Stimulated activated CD4-positive, alpha-beta T cell treated with anti-CD3 and anti-CD28 coated beads, Interleukin-4, amount 100 ng/mL, for 1 hour (primary cell): ENCODE results near the gene TGM5.
"Not testable (repeated sequence)": the region's sequence is repeated elsewhere in the genome, so short reads cannot be mapped to it uniquely, and the experiment has no call there.

ENCODE experiments used
- DNase-seq: peaks from one replicate; pipeline ENCODE4 v3.0.0-alpha.2; 2020

TGM5 gene

DNA sequence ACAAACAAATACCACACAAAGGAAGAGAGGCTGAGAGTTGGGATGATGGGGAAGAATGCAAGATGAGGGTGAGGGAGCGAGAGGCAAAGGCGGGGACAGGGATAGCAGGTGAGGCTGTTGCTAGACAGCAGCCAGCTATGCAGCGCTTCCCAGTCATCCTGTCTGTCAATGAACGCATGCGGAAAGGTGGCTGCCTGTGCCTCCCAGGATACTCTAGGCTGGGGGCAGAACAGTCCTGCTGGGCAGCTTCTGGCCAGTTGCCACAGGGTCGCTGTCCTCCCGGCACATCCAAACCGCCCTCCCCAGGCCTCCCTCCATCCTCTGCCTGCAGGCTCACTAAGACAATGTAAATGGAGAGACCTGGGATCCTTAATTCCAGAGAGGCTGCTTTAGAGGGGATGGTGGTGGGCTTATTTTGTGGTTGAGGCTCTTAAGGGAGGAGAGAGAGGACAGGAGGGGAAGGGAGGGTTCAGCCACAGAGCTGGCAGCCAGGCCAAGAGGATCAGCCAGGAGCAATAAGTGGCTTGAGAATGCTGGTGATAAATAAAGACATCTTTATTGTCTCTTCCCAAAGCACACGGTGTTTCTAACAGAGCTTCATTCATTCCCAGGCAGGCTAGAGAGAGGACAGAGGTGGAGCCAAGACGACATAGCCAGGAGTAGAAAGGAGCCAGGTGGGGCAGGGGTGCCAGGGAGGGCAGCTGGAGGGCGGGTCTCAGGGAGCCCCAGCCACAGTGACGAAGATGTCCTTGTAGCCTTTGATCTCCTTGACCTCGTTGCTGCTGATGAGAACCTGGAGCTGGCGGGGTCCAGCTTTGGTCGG lies 9.2 kb upstream of the TGM5 start:
- no peak for DNase-seq

GRCh38 chr15:43274136-43274535 lies 7.4 kb upstream of the TGM5 start:
- no peak for DNase-seq

GRCh38 chr15:43273243-43273642 lies 6.5 kb upstream of the TGM5 start:
- DNase-seq, result no peak

DNA sequence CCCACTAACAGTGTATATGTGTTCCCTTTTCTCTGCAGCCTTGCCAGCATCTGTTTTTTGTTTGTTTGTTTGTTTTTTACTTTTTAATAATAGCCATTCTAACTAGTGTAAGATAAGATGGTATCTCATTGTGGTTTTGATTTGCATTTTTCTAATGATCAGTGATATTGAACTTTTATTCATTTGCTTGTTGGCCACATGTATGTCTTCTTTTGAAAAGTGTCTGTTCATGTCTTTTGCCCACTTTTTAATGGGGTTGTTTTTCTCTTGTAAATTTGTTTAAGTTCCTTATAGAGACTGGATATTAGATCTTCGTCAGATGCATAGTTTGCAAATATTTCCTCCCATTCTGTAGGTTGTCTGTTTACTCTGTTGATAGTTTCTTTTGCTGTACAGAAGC lies 5.2 kb upstream of the TGM5 start:
- DNase-seq, result not testable (repeated sequence)

DNA sequence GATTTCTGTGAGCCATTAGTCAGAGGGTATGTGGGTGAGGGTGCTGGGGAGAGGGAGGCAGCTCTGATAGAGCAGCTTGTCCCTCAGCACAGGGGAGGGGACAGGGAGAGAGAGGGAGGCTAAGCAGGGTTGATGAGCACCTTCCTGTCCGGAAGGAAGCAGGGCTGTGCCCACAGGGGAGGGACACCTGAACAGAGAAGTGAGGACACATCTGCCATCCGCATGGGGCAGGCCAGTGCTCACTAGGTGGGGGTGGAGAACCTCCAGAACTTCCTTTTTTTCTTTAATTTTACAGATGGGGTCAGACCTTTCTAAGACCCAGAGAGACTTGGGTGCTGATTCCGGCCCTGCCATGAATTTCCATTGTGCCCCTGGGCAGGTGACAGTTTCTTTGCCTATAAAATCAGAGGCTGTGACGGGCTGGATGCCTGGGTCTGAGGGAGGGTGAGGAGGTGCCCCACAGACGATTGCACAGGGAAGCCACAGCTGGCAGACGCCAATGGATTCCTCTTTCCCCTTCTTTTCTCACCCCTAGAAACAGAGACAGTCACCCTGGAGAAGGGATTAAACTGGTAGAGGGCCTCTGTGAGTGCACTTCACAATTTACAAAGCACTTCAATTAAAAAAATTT lies 4.1 kb upstream of the TGM5 start:
- DNase-seq, result no peak

DNA sequence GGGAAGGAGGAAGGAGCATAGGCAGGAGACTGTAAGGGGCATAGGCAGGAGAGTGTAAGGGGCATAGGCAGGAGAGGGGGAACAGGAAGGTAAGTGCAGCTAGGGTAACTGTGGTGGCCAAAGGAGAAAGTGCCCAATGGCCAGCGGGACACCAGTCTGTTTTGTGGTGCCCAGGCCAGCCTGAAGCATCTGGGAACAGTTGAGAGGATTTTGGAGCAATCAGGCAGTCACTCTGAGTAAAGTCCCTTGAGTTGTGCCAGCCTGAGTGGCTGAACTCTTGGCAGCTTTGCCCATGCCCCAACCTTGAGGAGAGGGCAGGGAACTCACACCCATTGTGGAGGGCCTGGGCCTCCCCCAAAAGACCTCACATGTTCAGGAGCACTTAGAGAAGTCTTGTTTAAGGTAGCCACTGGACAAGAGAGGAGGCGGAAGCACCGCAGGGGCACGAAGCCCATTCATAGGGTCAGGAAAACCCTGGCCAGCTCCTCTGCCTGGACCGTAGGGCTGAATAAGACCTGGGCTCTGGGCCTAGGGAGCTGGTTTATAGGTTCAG lies 3.5 kb upstream of the TGM5 start:
- DNase-seq, result no peak

DNA sequence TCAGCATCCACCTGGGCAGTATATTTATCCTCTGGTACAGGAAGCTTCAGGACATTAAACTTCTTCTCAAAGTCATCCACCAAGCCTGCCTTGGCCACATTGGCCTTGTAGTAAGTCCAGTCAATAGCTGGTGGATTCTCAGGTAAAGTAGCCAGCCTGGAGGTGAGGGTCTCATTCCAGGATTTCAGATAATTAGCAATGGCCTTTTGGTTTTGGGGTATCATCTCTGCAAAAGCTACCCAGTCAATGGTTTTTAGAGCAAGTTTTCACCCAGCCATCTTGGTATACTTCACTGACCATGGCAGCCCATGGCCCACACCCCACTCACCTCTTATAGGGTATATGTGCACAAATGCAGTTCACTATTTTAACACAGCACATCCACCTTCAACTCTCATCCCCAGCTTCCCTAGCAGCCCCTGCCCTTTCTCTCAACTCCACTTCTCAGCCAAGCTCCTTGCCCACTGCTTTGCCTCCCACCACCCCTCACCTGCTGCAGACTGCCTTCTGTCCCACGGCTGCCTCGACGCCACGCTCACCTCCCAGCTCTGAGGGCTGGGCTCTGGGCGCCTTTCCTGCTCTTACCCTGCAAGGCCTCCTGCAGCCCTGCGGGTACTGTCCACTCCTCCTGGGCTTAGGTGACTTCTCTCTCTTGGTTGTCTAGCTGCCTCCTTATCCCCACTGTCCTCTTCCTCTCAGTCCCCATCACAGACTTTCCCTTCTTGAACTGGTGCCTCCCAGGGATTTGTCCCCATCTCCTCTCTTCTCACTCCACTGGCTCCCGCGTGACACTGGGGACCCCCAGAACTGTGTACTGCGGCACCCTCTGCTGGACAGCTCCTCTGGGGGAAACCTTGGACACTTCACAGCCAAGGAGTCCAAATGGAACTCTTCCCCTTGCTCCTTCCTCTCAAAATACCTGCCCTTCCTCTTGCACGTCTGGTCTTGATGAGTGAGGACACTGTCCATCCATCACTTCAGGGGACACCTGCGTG lies 1.7 kb upstream of the TGM5 start:
- no peak for DNase-seq

- no peak for DNase-seq
Observed at GRCh38 chr15:43267439-43267838, 711 bp upstream of the TGM5 start.

- no peak for DNase-seq
Observed at GRCh38 chr15:43266386-43266785, 342 bp downstream of the TGM5 start.

- no peak for DNase-seq
Observed at GRCh38 chr15:43260011-43260615, 6.6 kb downstream of the TGM5 start.

DNA sequence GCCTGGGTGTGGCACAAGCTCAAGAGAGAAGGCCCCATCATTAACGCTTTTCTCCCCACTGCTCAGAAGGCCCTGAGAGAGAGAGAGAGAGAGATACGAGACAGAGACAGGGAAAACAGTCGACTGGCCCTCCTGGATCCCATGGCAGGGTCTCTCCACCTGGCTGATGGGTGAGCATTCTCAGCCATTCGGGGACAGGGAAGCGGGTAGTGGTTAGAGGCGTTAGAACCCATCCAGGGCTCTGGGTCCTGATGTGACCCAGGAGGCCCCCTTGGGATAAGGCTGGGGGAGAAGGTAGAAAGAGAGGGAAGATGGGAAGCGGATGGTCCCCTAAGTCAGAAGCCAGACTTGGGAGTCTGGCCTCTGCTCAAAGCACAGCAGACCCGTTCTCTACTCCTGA lies 7.9 kb downstream of the TGM5 start:
- DNase-seq, result no peak

GRCh38 chr15:43256341-43256740 lies 10.4 kb downstream of the TGM5 start:
- DNase-seq, result no peak

DNA sequence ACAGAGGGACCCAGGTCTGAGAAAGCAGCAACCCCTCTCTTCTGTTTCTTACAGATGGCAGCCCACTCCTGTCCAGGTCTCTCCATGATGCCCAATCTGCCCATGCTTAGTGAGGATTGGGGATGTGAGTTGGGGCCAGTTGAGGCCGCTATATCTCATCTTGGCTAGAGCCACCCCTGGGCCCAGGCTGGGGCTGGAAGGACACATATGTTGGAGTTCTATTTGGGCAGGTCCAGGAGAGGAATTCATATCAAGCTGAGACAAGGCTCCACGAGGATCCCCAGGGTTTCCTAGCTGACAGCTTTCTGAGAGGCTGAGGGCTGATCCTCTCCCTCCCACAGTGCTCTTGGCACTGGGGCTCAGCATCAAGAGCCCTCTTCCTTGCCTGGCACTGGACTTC lies 11.4 kb downstream of the TGM5 start:
- DNase-seq, result no peak

DNA sequence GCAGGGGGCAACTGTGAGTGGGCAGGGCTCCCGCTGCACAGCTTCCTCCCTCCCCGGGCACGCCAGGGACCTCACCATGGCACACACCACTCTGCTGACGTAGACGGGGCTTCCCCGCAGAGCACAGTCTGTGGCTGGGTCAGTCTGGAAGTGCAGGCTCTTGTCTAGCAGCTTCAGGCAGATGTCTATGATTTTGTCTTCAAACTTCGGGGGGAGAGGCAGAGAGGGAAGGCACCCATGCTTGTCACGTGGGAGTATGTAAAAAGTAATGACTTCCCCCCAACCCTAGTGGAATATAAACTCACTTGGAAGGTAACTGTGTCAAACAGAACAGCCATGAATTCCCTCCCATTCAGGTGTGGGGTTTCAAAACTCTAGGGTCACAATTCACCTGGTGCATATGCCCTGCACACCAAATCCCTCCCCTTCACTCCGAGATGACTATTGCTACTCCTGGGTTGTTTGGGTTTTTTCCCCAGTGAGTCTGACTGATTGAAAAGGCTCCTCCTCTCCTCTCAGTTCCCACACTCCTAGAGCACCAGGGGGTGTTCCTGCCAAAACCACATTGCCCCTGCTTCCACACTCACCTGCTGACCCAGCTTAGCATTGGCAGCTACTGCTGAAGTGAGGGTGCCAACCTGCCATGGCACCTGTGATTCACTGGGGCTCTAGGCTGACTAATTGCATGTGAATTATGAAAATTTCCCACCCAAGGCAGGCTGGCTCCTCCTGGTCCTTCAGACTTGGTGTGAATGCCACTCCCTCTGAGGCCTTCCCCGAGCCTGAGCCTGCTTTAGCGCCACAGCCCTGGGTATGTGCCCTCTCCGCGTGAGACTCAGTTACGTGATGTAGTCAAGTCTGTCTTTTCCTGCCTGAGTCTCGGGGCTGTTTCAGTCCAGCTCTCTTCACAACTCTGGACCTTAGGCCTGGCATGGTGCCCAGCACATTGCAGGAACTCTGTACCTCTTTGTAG lies 13.0 kb downstream of the TGM5 start:
- DNase-seq, result peak; percentile 16

DNA sequence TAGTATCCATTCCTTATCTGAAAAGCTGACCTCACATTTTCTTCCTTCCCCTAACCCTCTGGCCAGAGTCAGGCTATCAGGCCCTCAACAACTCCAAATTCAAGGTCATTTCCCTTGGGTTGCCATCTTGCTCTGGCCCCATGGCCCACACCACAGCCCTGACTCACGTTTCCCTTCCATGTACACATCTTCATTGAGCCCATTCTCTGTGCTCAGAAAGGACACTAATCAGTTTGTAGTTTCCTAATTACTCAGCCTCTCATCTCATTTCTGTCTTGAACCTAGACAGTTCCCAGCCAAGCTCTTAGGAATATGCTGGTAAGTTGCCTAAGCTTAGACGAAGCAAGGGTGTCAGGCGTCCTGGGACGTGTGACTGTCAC lies 14.9 kb downstream of the TGM5 start:
- no peak for DNase-seq

GRCh38 chr15:43251185-43251870 lies 15.4 kb downstream of the TGM5 start:
- no peak for DNase-seq

GRCh38 chr15:43250785-43251184 lies 15.9 kb downstream of the TGM5 start:
- no peak for DNase-seq

DNA sequence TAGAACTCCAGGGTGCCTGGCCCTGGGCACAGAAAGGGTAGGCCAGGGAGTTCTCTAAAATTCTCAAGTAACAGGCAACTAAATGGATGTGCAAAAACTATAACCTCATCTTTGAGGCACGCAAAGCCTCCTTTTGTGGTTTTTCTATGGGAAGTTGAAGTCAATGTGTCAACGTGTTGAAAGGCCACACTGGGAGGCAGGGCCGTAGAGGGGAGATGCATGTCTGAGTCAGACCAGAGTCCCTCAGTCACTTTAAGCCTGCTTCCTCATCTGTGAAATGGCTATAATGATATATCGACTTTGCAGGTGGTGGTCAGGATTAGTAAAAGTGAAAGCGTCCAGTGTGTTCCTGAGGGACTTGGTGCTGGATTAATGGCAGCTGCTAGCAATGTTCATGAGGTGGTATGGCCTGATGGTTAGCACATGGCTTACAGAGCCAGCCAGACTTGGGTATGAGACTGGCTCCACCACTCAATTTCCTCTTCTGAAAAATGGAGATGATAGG lies 17.0 kb downstream of the TGM5 start:
- no peak for DNase-seq

- DNase-seq, result no peak
Observed at GRCh38 chr15:43249236-43249635, 17.5 kb downstream of the TGM5 start.

- DNase-seq, result no peak
Observed at GRCh38 chr15:43246261-43246774, 20.4 kb downstream of the TGM5 start.
